Caco-2 (cell line): ENCODE data around the gene BRINP2. TPM values are rescaled to one million over a fixed set of nuclear protein-coding genes. Genes with fewer than 3 reads are reported as not detected.

ENCODE experiments used
- BruUV-seq: library from RNA; stranded (reverse); fragments of 400-500 nt; replicated peaks from 2 replicates; lab custom pipeline; 2021; lab: Mats Ljungman, UMichigan
- CTCF ChIA-PET: fragments of 300-600 bp; sonication (Branson Sonifier 250); formaldehyde crosslinking; loops from one replicate; lab custom pipeline; 2022; ENCODE audit warnings: antibody characterized with exemption; lab: Charles Lee
- POLR2A ChIA-PET: fragments of 300-600 bp; sonication (Branson Sonifier 250); formaldehyde crosslinking; loops from one replicate; lab custom pipeline; 2022; ENCODE audit warnings: antibody characterized with exemption; lab: Charles Lee
- DNase-seq, 2 experiments: peaks; one replicate each; pipeline versions ENCODE4 v3.0.0 to v3.0.0-alpha.2; 2020 to 2022
- H3K27me3 ChIP-seq: replicated peaks from 2 replicates; pipeline ENCODE4 v1.6.0; 2011; ENCODE audit warnings: low read length; ENCODE audit not compliant: control insufficient read depth, insufficient read depth
- H3K36me3 ChIP-seq: 2 replicates; pipeline ENCODE4 v1.5.1; 2011; ENCODE audit warnings: low read length; ENCODE audit not compliant: control insufficient read depth, insufficient read depth
- H3K4me1 ChIP-seq: fragments of 250-450 bp; sonication (Bioruptor Pico); 2 replicates; pipeline ENCODE4 v1.5.1; 2020; ENCODE audit warnings: mild to moderate bottlenecking
- H3K4me3 ChIP-seq: 2 replicates; pipeline ENCODE4 v1.5.1; 2011; ENCODE audit warnings: low read depth, mild to moderate bottlenecking, control low read depth, low read length
- H3K9me3 ChIP-seq: fragments of 250-450 bp; sonication (Bioruptor Pico); 2 replicates; pipeline ENCODE4 v1.5.1; 2020; ENCODE audit warnings: mild to moderate bottlenecking, moderate library complexity
- H3K27ac Mint-ChIP-seq: one replicate; pipeline ENCODE4 v1.8.0; 2022; ENCODE audit warnings: mixed read lengths; ENCODE audit not compliant: unreplicated experiment
- H3K27me3 Mint-ChIP-seq: one replicate; pipeline ENCODE4 v1.8.0; 2022; ENCODE audit warnings: mixed read lengths; ENCODE audit not compliant: insufficient read depth, unreplicated experiment
- H3K36me3 Mint-ChIP-seq: one replicate; pipeline ENCODE4 v1.8.0; 2022; ENCODE audit warnings: mild to moderate bottlenecking, mixed read lengths; ENCODE audit not compliant: insufficient read depth, unreplicated experiment
- H3K4me1 Mint-ChIP-seq: one replicate; pipeline ENCODE4 v1.8.0; 2022; ENCODE audit warnings: low read depth, mixed read lengths; ENCODE audit not compliant: unreplicated experiment
- H3K4me3 Mint-ChIP-seq: one replicate; pipeline ENCODE4 v1.8.0; 2022; ENCODE audit warnings: mild to moderate bottlenecking, moderate library complexity, mixed read lengths; ENCODE audit not compliant: unreplicated experiment
- H3K9me3 Mint-ChIP-seq: one replicate; pipeline ENCODE4 v1.8.0; 2022; ENCODE audit warnings: mixed read lengths; ENCODE audit not compliant: unreplicated experiment
- CTCF ChIP-seq, 2 experiments: fragments of 200-600 bp in 1 of 2; IDR thresholded peaks; 1 replicate in 1 of 2; 2 replicates in 1 of 2; pipeline versions ENCODE4 v1.5.1 to v1.8.0; 2011 to 2022; ENCODE audit warnings: antibody characterized with exemption in 1 of 2, control low read depth in 1 of 2, inconsistent platforms in 1 of 2, low read depth in 1 of 2, low read length in 1 of 2, mild to moderate bottlenecking in 1 of 2, moderate library complexity in 1 of 2; ENCODE audit not compliant: insufficient read depth in 1 of 2, severe bottlenecking in 1 of 2, unreplicated experiment in 1 of 2
- intact Hi-C: fragments of 100-400 bp; cut with micrococcal nuclease; formaldehyde crosslinking; loops from one replicate; pipeline ENCODE4 v1.10.0; 2022; ENCODE audit not compliant: unreplicated experiment
- total RNA-seq: library from RNA; stranded (reverse); gene quantifications from 2 replicates; pipeline ENCODE4 v1.2.3, GENCODE V29; 2022

BRINP2 gene
- total RNA-seq, 1 experiment from 2014 or later = not detected

- Mint-ChIP-seq H3K9me3 (no peaks in the 10 kb centered on the region), H3K36me3 (no peaks in the 10 kb centered on the region), H3K4me1 (no peaks in the 10 kb centered on the region), H3K27me3 (peaks cover 9% of the 10 kb centered on the region), H3K27ac (no peak overlapping the region), H3K4me3 (no peak overlapping the region)
- no peak for TF ChIP-seq CTCF (IDR thresholded peaks at IDR 0.05; ENCODE audit: insufficient read depth in 1 of 2, low read depth in 1 of 2, low read length in 1 of 2, severe bottlenecking in 1 of 2, unreplicated experiment in 1 of 2)
- H3K4me1 ChIP-seq = no peaks in the 10 kb centered on the region
- H3K27me3 ChIP-seq = no peaks in the 10 kb centered on the region
- H3K9me3 ChIP-seq = no peaks in the 10 kb centered on the region
- no peaks in the 10 kb centered on the region for H3K36me3 ChIP-seq
- intact Hi-C loops = no loop called here
- POLR2A ChIA-PET = no interaction called here
- CTCF ChIA-PET = no interaction called here
- no peak overlapping the region for H3K4me3 ChIP-seq
- no TSS peak for BruUV-seq
- DNase-seq = no peak
Measured at GRCh38 chr1:177133977-177134538, 36.7 kb upstream of the BRINP2 start.

GRCh38 chr1:177135250-177135649 lies 35.5 kb upstream of the BRINP2 start:
- CTCF ChIA-PET = no interaction called here
- H3K4me3 ChIP-seq = no peak overlapping the region
- no peak overlapping the region for H3K4me3 Mint-ChIP-seq

GRCh38 chr1:177137814-177138213 lies 32.9 kb upstream of the BRINP2 start:
- ChIA-PET CTCF (no interaction called here), POLR2A (no interaction called here)
- peaks cover 6% of the 10 kb centered on the region for H3K27me3 Mint-ChIP-seq
- no peak for TF ChIP-seq CTCF (IDR thresholded peaks at IDR 0.05; ENCODE audit: insufficient read depth in 1 of 2, low read depth in 1 of 2, low read length in 1 of 2, severe bottlenecking in 1 of 2, unreplicated experiment in 1 of 2)
- Histone ChIP-seq H3K9me3 (no peaks in the 10 kb centered on the region), H3K27me3 (no peaks in the 10 kb centered on the region), H3K4me3 (no peak overlapping the region), H3K4me1 (no peaks in the 10 kb centered on the region), H3K36me3 (no peaks in the 10 kb centered on the region)
- no peaks in the 10 kb centered on the region for H3K4me1 Mint-ChIP-seq
- no peaks in the 10 kb centered on the region for H3K9me3 Mint-ChIP-seq
- intact Hi-C loops = no loop called here
- H3K4me3 Mint-ChIP-seq = no peak overlapping the region
- BruUV-seq = no TSS peak
- no peak for DNase-seq
- H3K27ac Mint-ChIP-seq = no peak overlapping the region
- no peaks in the 10 kb centered on the region for H3K36me3 Mint-ChIP-seq

More at GRCh38 chr1:177135250-177135649, 35.5 kb upstream of the BRINP2 start:
- H3K4me1 Mint-ChIP-seq = no peaks in the 10 kb centered on the region
- intact Hi-C loops = no loop called here
- Histone ChIP-seq H3K36me3 (no peaks in the 10 kb centered on the region), H3K9me3 (no peaks in the 10 kb centered on the region), H3K27me3 (no peaks in the 10 kb centered on the region), H3K4me1 (no peaks in the 10 kb centered on the region)
- POLR2A ChIA-PET = no interaction called here
- no peaks in the 10 kb centered on the region for H3K36me3 Mint-ChIP-seq
- H3K27ac Mint-ChIP-seq = no peak overlapping the region
- no peak for TF ChIP-seq CTCF (IDR thresholded peaks at IDR 0.05; ENCODE audit: insufficient read depth in 1 of 2, low read depth in 1 of 2, low read length in 1 of 2, severe bottlenecking in 1 of 2, unreplicated experiment in 1 of 2)
- DNase-seq = no peak
- H3K27me3 Mint-ChIP-seq = peaks cover 8% of the 10 kb centered on the region
- H3K9me3 Mint-ChIP-seq = no peaks in the 10 kb centered on the region
- no TSS peak for BruUV-seq
